Astrocyte (in vitro differentiated cells and primary cell): ENCODE data around the gene USP15.

ENCODE experiments used
- CTCF ChIP-seq: IDR thresholded peaks from 2 replicates; pipeline ENCODE4 v1.5.1; 2011; ENCODE audit warnings: low read depth, mild to moderate bottlenecking, inconsistent platforms, low read length, moderate library complexity; ENCODE audit not compliant: insufficient read depth
- EZH2 ChIP-seq: IDR thresholded peaks from 2 replicates; pipeline ENCODE4 v1.6.1; 2012; ENCODE audit warnings: mild to moderate bottlenecking, low read length, inconsistent platforms; ENCODE audit not compliant: insufficient read depth

- TF ChIP-seq CTCF (no peak), EZH2 (no peak)
These were observed 86.6 kb downstream of the USP15 start for GRCh38 chr12:62346817-62347216.
